ENCODE measurements around the gene LRIG1.

Gene LRIG1

GRCh38 chr3:66453651-66454463, 47.0 kb downstream of the LRIG1 start (continued):
- TF ChIP-seq TSHZ2 (CRISPR knock-in tag; IDR thresholded peaks at IDR 0.05) (no peak), SNAI2 (CRISPR knock-in tag; IDR thresholded peaks at IDR 0.05) (no peak), ZC3H10 (CRISPR knock-in tag; IDR thresholded peaks at IDR 0.05) (no peak), ZNF70 (CRISPR knock-in tag; IDR thresholded peaks at IDR 0.05) (no peak), RARB (CRISPR knock-in tag; IDR thresholded peaks at IDR 0.05) (no peak), ARNTL (CRISPR knock-in tag; IDR thresholded peaks at IDR 0.05; ENCODE audit: borderline replicate concordance, low read depth) (no peak), ZNF565 (CRISPR knock-in tag; conservative IDR thresholded peaks at IDR 0.05; ENCODE audit: low read depth) (no peak)

- peak; percentile 43; the same call in 1 of the 3 replicates for ATAC-seq
- TF ChIP-seq CSDC2 (CRISPR knock-in tag; IDR thresholded peaks at IDR 0.05) (no peak), OSR1 (CRISPR knock-in tag; IDR thresholded peaks at IDR 0.05) (no peak), ZC3H10 (CRISPR knock-in tag; IDR thresholded peaks at IDR 0.05) (no peak), POU6F1 (CRISPR knock-in tag; IDR thresholded peaks at IDR 0.05; ENCODE audit: borderline replicate concordance, low read depth) (no peak), TCF4 (CRISPR knock-in tag; IDR thresholded peaks at IDR 0.05; ENCODE audit: borderline replicate concordance) (peak; percentile 75; the same call in 1 of the 2 replicates), BACH2 (CRISPR knock-in tag; IDR thresholded peaks at IDR 0.05; ENCODE audit: borderline replicate concordance) (no peak), PATZ1 (CRISPR knock-in tag; IDR thresholded peaks at IDR 0.05; ENCODE audit: borderline replicate concordance) (no peak), ESRRG (CRISPR knock-in tag; IDR thresholded peaks at IDR 0.05) (no peak), ZFP3 (CRISPR knock-in tag; IDR thresholded peaks at IDR 0.05) (no peak), ZNF70 (CRISPR knock-in tag; IDR thresholded peaks at IDR 0.05) (no peak), ZNF565 (CRISPR knock-in tag; conservative IDR thresholded peaks at IDR 0.05; ENCODE audit: low read depth) (no peak), ZNF8 (CRISPR knock-in tag; IDR thresholded peaks at IDR 0.05) (no peak), TSHZ2 (CRISPR knock-in tag; IDR thresholded peaks at IDR 0.05) (0 out of 2 replicates have a peak, but pooled peaks have one; percentile 43), CSRNP3 (CRISPR knock-in tag; IDR thresholded peaks at IDR 0.05) (no peak), SNAI2 (CRISPR knock-in tag; IDR thresholded peaks at IDR 0.05) (no peak), ISL1 (CRISPR knock-in tag; IDR thresholded peaks at IDR 0.05) (0 out of 2 replicates have a peak, but pooled peaks have one; percentile 16)
Measured at GRCh38 chr3:66452303-66453011, 48.4 kb downstream of the LRIG1 start.
